Stimulated activated CD4-positive, alpha-beta T cell treated with anti-CD3 and anti-CD28 coated beads, Interleukin-1b, Interleukin-23, amount 100 ng/mL, for 24 hours (primary cell): Measurements from ENCODE around the gene PGF.
"Not testable (repeated sequence)": the region's sequence is repeated elsewhere in the genome, so short reads cannot be mapped to it uniquely, and the experiment has no call there.

Source experiments
- DNase-seq, 4 experiments: peaks; one replicate each; pipeline ENCODE4 v3.0.0-alpha.2; 2020; ENCODE audit warnings: low read depth in 4 of 4, low spot score in 1 of 4

Gene PGF

DNA sequence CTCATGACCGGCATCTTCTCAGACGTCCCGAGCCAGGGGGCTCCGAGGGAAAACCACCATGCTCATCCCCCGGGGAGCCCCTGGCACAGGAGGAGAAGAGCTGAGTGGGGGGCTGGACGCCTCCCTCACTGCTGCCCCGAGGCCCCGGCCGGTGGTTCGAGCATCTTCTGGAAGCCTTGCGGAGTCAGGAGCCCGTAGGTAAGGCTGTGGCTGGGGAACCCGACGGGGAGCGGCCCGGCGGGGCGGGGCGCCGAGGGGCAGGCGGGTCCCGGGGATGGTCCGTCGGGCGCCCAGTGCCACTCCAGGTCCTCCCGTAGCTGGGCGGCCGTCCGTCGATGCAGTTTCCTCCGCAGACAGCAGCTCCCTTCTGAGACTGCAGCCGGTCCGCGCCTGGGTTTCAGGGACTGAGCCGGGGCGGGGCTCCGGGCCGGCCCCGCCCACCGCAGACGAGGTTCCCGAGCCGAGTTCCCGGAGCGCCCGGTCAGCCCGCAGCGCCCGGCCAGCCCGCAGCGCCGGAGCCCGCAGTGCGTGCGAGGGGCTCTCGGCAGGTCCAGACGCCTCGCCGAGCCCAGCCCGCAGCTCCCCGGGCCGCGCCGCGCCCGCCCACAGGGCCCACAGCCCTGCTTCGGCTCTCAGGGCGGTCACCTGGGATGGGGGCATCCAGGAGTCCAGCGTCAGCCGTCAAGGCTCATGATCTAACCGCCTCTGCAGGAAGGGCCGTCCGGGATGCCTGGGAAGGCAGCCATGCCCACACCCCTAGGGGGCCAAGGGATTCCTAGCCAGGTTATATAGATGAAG is at the start of gene PGF:
Gene PGF (minus strand): TSS at position 369 of the 798 bp plus-strand sequence. CDS start 355 bp downstream, at position 14.
- DNase-seq: no peak

DNA sequence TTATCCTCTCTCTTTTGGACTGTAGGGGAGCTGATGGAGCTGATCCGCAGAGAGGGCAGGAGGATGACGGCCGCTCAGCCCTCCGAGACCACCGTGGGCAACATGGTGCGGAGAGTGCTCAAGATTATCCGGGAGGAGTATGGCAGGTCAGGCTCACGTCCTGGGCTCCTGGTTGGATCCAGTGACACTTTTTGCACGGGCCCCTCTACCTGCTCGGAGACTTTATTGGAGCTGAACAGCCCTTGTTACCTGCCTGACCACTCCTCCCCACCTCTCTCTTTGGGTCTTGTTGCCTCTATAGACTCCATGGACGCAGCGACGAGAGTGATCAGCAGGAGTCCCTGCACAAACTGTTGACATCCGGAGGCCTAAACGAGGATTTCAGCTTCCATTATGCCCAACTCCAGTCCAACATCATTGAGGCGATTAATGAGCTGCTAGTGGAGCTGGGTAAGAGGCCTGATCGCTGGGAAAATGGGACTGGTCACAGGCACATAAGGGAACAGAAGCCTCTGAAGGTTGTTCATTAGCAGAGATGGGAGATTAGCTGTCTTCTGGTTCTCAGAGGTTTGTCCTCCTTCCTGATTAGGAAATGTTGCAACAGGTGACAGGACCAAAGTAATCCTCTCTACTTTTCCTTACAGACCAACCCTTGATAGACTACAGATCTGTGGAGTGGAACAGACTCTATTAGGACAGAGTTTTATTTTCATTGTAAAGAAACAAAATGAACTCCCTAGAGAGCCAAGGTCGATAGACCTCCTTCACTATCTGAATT is 48.0 kb upstream of the PGF start:
- DNase-seq: no peak

DNA sequence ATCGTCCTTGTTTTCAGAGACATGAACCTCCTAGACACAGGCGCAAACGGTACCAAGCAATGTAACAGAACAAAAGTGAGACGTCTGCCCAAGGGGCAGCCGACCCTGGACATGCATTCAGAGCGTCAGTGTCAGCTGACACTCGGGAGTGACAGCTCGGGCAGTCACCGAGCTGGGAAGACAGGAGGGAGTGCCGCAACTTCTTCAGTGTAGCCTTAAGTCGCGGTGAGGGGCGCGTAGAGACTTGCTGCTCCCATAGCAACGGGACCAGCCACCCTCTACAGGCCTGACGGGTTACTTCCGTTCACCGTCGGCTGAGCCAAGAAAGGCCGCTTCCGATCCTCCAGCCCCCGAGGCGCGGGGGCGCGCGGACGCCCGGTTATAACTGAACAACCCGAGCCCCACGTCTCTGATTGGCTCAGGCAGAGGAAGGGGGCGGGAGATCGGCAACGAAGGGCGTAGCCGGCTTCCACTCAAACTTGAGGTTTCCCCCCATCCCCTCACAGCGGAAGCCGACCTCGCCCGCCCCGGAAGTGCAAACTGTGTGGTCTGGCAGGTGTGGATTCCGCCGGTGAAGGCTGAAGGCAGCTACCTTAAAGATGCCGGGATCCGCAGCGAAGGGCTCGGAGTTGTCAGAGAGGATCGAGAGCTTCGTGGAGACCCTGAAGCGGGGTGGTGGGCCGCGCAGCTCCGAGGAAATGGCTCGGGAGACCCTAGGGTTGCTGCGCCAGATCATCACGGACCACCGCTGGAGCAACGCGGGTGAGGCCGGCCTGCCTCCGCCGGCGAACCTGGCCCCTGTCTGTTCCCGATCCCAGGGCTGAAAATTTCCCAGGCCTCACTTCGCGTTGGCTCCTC is 47.2 kb upstream of the PGF start, which contains the start of gene EIF2B2:
Gene EIF2B2 (plus strand): TSS at position 530 of the 858 bp plus-strand sequence. CDS start 70 bp downstream, at position 600.
- DNase-seq: peak; percentile 95 to 98 (median 98)

DNA sequence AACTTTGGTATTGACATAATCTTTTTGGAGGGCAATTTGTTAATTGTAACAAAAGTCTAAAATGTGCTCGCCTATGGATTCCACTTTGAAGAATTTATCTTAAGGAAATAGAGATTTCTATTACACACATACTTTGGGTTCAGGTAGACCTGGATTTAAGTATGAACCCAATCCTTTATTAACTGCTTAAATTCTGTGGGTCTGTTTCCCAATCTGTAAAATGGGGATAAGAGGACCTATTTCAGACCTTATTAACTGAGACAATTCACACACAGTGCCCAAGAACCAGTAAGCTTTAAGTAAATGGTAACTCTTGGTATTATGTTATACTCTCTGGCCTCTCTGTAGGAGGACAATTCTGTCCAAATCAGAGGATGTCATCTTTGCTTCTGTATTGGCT is 46.5 kb upstream of the PGF start:
- DNase-seq: no peak

DNA sequence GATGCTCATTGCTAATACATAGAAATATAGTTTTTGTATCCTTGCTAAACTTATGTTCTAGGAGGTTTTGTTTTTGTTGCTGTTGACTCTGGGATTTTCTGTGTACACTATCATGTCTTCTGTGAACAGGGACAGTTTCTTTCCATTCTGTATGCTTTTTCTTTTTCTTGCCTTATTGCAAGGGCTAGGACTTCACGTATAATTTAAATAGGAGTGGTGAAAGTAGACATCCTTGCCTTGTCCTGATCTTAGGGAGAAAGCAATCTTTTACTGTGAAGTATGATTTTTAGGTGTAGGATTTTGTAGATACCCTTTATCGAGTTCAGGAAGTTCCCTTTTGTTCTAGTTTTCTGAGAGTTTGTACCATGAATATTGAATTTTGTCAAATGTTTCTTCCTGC is 45.9 kb upstream of the PGF start:
- DNase-seq: no peak

DNA sequence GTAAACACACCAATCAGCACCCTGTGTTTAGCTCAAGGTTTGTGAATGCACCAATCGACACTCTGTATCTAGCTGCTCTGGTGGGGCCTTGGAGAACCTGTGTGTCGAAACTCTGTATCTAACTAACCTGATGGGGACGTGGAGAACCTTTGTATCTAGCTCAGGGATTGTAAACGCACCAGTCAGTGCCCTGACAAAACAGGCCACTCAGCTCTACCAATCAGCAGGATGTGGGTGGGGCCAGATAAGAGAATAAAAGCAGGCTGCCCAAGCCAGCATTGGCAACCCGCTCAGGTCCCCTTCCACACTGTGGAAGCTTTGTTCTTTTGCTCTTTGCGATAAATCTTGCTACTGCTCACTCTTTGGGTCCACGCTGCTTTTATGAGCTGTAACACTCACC is 40.4 kb upstream of the PGF start:
- not testable (repeated sequence) for DNase-seq

DNA sequence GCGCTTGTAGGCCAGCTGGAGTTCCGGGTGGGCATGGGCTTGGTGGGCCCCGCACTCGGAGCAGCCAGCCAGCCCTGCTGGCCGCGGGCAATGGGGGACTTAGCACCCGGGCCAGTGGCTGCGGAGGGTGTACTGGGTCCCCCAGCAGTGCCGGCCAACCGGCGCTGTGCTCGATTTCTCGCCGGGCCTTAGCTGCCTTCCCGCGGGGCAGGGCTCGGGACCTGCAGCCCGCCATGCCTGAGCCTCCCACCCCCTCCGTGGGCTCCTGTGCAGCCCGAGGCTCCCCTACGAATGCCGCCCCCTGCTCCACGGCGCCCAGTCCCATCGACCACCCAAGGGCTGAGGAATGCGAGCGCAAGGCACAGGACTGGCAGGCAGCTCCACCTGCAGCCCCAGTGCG is 38.8 kb upstream of the PGF start:
- not testable (repeated sequence) for DNase-seq

DNA sequence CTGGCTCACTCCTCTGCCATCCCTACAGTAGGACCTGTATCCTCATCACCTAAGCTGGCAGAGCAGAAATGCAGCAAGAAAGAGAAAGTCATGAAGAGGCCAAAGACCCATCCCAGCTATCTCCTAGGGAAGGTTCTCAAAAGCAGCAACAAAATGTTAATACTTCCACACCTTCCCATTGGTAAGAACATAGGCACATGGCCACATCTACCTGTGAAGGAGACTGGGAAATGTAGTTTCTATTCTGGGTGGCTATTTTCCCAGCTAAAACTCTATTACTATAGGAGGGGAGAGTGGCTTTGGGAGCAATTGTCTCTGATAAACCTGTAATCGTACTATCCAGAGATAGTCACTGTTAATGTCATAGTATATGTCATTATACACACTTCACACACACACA is 33.6 kb upstream of the PGF start:
- DNase-seq: no peak

DNA sequence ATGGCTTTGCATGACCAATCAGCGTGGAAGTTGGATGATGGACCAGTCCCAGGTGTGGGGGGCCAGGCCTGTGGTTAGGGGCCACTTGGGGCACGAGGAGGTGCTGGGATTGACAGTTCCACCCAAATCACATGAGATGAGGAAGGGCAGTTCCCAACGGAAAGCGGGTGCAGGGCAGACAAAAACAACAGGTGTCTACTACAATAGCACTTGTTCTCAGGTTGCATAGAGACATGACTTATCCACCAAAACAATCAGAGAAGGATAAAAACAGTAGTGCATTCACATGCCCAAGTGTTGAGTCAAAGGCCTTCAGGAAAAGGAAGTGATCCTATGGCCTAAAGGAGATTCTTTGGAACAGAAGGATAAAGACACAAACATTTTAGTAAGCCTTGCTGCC is 32.7 kb upstream of the PGF start:
- no peak for DNase-seq

DNA sequence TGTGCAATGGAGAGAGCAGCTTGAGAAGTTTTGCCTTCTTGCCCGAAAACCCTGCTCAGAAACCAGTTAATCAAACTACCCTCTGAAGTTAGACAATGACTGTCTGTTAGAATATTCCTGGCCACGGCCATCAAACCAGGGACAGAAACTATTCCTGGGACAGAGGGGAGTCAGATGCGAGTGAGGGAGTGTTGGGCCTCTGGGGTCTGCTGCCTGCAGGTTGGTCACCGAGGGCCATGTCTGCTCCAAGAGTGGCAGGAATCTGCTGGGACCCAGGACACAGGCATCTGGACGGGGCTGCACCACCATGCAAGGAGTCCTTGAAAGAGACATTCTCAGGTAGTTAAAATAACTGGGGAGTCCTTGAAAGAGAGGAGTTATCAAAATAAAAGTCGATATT is 30.4 kb upstream of the PGF start:
- no peak for DNase-seq

DNA sequence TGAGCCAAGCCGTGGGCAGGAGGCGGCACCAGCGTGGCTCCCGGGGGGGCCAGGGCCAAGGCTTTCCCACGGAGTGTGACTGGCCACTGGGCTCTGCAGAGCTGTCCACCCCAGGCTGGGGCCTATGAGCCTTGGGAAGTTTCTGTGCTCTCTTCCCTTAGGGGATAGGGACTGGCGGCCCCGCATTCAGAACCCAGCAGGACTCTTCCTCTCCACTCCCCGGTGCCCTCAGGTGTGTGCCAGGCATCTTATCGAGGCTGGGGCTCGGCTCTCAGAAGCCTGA is 29.6 kb upstream of the PGF start:
- no peak for DNase-seq

DNA sequence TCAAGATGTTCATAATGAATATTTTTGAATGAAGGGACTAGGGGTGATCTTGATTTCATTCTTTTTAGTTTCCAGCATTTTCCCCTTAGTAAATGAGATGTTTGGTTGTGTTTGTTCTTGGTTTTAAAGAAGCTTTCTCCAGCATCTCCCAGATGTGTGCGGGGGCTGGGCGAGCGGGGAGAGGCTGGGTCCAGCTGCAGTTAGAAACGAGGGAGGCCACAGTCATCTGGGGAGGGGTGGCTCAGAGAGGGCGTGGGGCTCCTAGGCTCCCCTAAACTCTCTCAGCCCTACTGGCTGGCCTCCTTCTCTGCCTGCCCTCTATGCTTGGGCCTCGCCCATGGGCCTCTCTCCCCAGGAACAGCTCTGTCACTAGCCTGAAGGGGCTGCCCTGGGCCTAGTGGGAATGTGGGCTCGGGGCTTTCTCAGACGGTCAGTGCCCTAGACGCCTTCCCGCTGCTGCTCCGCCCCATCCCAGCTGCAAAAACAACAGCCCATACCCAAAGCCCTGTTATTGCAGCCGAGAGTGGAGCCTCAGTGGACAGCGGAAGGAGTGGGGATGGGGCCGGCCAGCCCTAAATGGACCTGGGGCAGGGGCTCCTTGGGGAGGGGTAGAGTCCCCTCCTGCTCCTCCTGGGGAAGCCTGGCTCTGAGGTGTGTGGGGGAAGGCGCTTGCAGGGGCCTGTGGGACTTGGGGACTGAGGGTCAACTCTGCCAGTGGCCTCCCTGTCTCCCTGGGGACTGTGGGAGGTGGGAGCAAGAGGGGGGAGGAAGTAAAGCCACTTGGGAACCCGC is 29.0 kb upstream of the PGF start:
- no peak for DNase-seq

DNA sequence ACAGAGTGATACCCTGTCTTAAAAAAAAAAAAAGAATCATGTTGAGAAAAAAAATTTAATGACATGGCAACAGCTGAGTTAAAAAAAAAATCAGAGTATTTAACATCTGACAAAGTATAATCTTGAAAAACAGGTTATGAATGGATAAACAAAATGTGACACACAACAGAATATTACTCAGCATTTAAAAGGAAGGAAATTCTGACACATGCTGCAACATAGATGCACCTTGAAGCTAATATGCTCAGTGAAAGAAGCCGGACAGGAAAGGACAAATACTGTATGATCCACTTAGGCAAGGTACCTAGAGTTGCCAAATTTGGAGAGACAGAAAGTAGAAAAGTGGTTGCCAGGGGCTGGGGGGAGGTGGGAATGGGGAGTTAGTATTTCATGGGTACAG is 27.9 kb upstream of the PGF start:
- DNase-seq: no peak

DNA sequence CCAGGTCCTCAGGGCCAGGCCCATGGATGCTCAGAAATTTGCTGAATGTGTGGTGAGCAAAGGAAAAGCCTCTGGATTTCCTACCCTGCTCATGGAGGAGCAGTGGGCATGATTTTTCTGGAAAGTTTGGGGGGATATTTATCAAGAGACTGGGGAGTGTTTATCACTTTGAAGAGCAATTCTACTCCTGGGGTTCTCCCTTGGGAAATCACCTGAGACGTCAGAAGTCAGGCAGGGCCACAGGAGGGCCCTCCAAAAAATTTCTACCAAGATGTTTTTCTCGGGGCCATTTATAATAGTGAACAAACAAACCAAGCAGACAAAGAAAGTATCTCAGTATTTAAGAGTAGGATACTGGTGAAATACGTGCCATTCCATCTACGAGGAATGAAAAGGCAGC is 27.3 kb upstream of the PGF start:
- no peak for DNase-seq

DNA sequence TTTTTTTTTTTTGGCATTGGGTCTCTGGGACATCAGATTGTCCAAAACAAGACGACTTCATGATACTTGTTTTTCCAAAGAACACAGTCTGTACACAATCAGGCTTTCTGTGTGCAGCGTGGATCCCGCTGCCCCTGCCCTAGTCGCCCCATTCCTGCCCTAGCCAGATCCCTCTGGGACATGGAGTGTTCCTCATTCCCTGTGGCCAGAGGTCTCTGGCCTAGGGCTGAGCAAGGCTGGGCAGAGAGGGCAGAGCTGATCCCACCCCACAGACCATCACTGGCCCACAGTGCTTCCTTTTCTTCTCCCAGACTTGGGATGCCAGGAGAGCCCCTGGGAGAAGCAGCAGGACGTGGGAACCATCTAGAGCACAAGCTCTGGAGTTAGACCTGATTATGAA is 26.4 kb upstream of the PGF start:
- DNase-seq: no peak

DNA sequence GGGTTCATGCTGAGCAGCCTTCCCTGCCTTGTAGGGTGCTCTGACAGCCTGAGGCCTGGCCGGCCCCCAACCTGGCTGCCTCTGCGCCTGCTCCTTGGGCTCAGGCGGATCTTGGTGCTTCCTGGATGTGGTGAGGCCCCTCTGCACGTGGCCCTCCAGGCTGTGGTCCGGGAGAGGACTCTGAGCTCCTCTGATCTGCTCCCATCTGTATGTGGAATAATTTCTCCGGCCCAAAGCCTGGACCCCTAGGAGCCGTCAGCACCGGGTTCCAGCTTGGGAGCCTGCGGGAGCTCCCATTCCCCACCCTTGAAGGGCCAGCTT is 26.0 kb upstream of the PGF start:
- no peak for DNase-seq

DNA sequence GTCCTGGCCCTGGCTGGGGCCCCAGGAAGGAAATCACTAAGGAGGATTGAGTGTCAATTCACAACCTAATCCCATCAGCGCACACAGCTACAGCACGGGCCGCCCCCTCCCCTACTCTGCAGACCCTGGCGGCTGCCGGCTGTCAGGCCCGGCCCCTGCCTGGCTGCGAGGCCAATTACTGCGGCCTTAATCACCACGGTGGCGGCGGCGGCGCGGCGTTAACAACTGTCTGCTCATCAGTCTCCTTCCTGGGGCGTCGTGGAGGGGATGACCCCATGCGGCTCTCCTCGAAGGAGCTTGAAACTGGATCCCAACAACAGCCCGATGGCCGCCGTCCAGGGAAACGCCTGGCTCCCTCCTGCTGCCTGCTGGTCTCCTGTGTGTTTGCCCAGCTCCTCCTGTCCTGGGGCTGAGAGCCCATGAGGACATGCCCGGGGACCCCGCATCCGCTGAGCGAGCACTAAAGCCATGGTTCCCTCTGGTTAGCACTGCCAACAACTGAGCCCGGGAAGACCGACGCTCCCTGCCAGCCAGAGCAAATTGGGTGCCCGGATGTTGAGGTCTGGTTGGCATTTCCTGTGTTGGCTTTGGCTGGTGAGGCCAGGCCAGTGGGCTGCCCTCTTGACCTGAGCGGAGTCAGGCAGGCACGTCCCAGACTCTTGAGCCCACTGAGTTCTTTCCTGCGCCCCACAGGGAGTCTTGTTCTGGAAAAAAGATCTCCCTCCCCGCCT is 25.5 kb upstream of the PGF start:
- DNase-seq: no peak

DNA sequence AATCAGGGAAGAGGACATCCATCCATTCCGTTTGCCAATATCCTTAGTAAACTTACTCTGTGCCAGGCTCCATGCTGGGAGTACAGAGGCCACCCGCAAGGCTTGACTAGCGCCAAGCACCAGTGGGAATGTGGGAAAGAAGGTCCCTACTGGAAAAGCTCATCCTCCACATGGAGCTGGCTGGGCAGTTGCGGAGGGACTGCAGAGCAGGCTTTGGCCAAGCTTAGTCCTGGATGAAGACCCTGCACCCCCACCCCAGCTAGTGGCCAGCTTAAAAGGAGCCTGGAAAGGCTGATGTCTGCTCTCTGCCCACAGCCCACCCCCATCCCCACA is 25.0 kb upstream of the PGF start:
- no peak for DNase-seq

DNA sequence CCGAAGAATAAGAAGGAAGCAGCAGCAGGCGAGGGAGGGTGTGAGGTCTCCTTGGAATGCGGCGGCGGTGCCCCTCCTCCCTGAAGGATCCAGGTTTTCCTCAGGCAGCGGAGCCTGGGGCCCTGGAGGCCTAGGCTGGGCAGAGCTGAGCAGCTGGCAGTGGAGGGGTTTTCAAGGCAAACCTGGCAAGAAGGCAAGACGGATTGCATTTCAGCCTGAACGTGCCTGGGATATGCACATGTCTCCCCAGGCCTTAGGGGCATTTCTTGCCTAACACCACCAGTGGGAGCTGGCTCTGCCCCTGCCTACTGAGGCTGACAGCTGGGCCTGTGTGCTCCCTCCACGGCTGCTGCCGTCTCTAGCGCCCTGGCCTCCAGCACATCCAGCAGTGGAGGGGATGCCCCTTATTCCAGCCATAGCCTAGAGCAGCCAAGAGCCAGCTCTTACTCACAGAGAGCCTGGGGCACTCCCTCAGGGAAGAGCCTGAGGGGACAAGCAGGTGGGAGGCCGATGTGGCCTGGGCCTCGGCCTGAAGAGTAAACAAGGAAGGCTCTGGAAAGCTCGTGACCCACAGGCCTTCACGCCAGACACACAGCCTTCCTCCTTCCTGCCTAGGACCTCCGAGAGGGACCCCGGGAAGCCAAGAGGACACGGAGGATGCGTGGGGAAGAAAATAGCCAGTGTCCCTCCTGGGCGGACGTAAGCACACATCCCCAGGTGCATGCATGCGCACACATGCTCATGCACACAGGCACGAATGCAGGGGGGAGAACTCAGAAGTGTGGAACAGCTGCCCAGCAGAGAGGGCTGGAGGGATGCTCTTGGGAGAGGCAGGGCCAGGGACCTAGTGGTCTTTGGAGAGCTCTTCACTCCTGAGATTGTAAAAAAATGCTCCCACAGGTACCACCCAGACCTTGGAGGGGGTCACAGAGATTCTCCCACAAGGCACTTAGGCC is 24.3 kb upstream of the PGF start:
- no peak for DNase-seq
